IgD-negative memory B cell (primary cell): ENCODE measurements around the gene RIT2. TPM values are rescaled to one million over a fixed set of nuclear protein-coding genes. Genes with fewer than 3 reads are reported as not detected.

Experiments used
- H3K27ac Mint-ChIP-seq, 3 donors: one replicate each; pipeline ENCODE4 v1.8.0; 2020 to 2022; ENCODE audit warnings: mild to moderate bottlenecking in 3 of 3, mixed read lengths in 3 of 3, moderate library complexity in 1 of 3
- H3K27me3 Mint-ChIP-seq: one replicate; pipeline ENCODE4 v1.8.0; 2021; ENCODE audit warnings: mixed read lengths
- H3K36me3 Mint-ChIP-seq: one replicate; pipeline ENCODE4 v1.8.0; 2020; ENCODE audit warnings: mild to moderate bottlenecking, mixed read lengths
- H3K4me1 Mint-ChIP-seq, 3 donors: one replicate each; pipeline ENCODE4 v1.8.0; 2020 to 2022; ENCODE audit warnings: mixed read lengths in 3 of 3, mild to moderate bottlenecking in 1 of 3
- H3K4me3 Mint-ChIP-seq, 4 donors: one replicate each; pipeline ENCODE4 v1.8.0; 2020 to 2022; ENCODE audit warnings: mild to moderate bottlenecking in 4 of 4, mixed read lengths in 4 of 4, moderate library complexity in 3 of 4
- H3K9me3 Mint-ChIP-seq, 3 donors: one replicate each; pipeline ENCODE4 v1.8.0; 2020 to 2021; ENCODE audit warnings: mixed read lengths in 3 of 3, mild to moderate bottlenecking in 1 of 3
- polyA plus RNA-seq: library from polyadenylated mRNA; unstranded; fragments of 300-500 nt; fragmentation: Illumina TruSeq; gene quantifications from one replicate; pipeline ENCODE4 v1.2.3, GENCODE V29; 2021

RIT2 gene
- not detected for polyA plus RNA-seq

GRCh38 chr18:43115076-43115921 lies at the start of gene RIT2:
Gene RIT2 (minus strand): TSS chr18:43115685.
- Mint-ChIP-seq H3K4me1 (no peaks in the 10 kb centered on the region), H3K36me3 (no peaks in the 10 kb centered on the region), H3K27ac (no peak within 1 kb of the TSS), H3K27me3 (no peaks in the 10 kb centered on the region), H3K9me3 (peaks cover 0 to 1% (median 0%) of the 10 kb centered on the region in 3 donors), H3K4me3 (no peak within 1 kb of the TSS)

GRCh38 chr18:43161528-43161927 lies 46.0 kb upstream of the RIT2 start:
- peaks cover 2 to 16% (median 5%) of the 10 kb centered on the region in 3 donors for H3K9me3 Mint-ChIP-seq
- H3K27me3 Mint-ChIP-seq: no peaks in the 10 kb centered on the region
- H3K36me3 Mint-ChIP-seq: no peaks in the 10 kb centered on the region
- H3K27ac Mint-ChIP-seq: no peak overlapping the region
- H3K4me3 Mint-ChIP-seq: no peak overlapping the region
- H3K4me1 Mint-ChIP-seq: no peaks in the 10 kb centered on the region

- H3K36me3 Mint-ChIP-seq: no peaks in the 10 kb centered on the region
- H3K9me3 Mint-ChIP-seq: peaks cover 2 to 6% (median 5%) of the 10 kb centered on the region in 3 donors
- no peaks in the 10 kb centered on the region for H3K4me1 Mint-ChIP-seq
- H3K27me3 Mint-ChIP-seq: no peaks in the 10 kb centered on the region
- H3K27ac Mint-ChIP-seq: no peak overlapping the region
- H3K4me3 Mint-ChIP-seq: no peak overlapping the region
Observed at GRCh38 chr18:43160509-43160908, 45.0 kb upstream of the RIT2 start.

GRCh38 chr18:43159926-43160325 lies 44.4 kb upstream of the RIT2 start:
- no peaks in the 10 kb centered on the region for H3K4me1 Mint-ChIP-seq
- no peak overlapping the region for H3K27ac Mint-ChIP-seq
- H3K27me3 Mint-ChIP-seq: no peaks in the 10 kb centered on the region

GRCh38 chr18:43159086-43159770 lies 43.7 kb upstream of the RIT2 start:
- H3K4me3 Mint-ChIP-seq: no peak overlapping the region

More at GRCh38 chr18:43159926-43160325, 44.4 kb upstream of the RIT2 start:
- Mint-ChIP-seq H3K4me3 (no peak overlapping the region), H3K36me3 (no peaks in the 10 kb centered on the region), H3K9me3 (peaks cover 2 to 5% (median 4%) of the 10 kb centered on the region in 3 donors)

GRCh38 chr18:43158381-43158780 lies 42.9 kb upstream of the RIT2 start:
- Mint-ChIP-seq H3K4me1 (no peaks in the 10 kb centered on the region), H3K27ac (no peak overlapping the region), H3K4me3 (no peak overlapping the region), H3K36me3 (no peaks in the 10 kb centered on the region), H3K27me3 (no peaks in the 10 kb centered on the region), H3K9me3 (peaks cover 0 to 2% (median 0%) of the 10 kb centered on the region in 3 donors)

More at GRCh38 chr18:43159086-43159770, 43.7 kb upstream of the RIT2 start:
- Mint-ChIP-seq H3K4me1 (no peaks in the 10 kb centered on the region), H3K27me3 (no peaks in the 10 kb centered on the region), H3K27ac (no peak overlapping the region), H3K36me3 (no peaks in the 10 kb centered on the region), H3K9me3 (peaks cover 2 to 5% (median 2%) of the 10 kb centered on the region in 3 donors)

- Mint-ChIP-seq H3K27ac (no peak overlapping the region), H3K4me3 (no peak overlapping the region), H3K36me3 (no peaks in the 10 kb centered on the region)
Observed at GRCh38 chr18:43155842-43156241, 40.4 kb upstream of the RIT2 start.

GRCh38 chr18:43148231-43148630 lies 32.7 kb upstream of the RIT2 start:
- no peaks in the 10 kb centered on the region for H3K36me3 Mint-ChIP-seq
- H3K4me1 Mint-ChIP-seq: no peaks in the 10 kb centered on the region
- H3K9me3 Mint-ChIP-seq: peaks cover 4 to 11% (median 6%) of the 10 kb centered on the region in 3 donors
- no peak overlapping the region for H3K27ac Mint-ChIP-seq
- no peak overlapping the region for H3K4me3 Mint-ChIP-seq
- H3K27me3 Mint-ChIP-seq: no peaks in the 10 kb centered on the region

More at GRCh38 chr18:43155842-43156241, 40.4 kb upstream of the RIT2 start:
- H3K4me1 Mint-ChIP-seq: no peaks in the 10 kb centered on the region
- H3K9me3 Mint-ChIP-seq: peaks cover 0 to 2% (median 0%) of the 10 kb centered on the region in 3 donors
- H3K27me3 Mint-ChIP-seq: no peaks in the 10 kb centered on the region

GRCh38 chr18:43141208-43141607 lies 25.7 kb upstream of the RIT2 start:
- H3K27me3 Mint-ChIP-seq: no peaks in the 10 kb centered on the region
- H3K4me1 Mint-ChIP-seq: no peaks in the 10 kb centered on the region
- peaks cover 4 to 16% (median 6%) of the 10 kb centered on the region in 3 donors for H3K9me3 Mint-ChIP-seq
- H3K4me3 Mint-ChIP-seq: no peak overlapping the region
- H3K36me3 Mint-ChIP-seq: no peaks in the 10 kb centered on the region
- no peak overlapping the region for H3K27ac Mint-ChIP-seq

- no peak overlapping the region for H3K4me3 Mint-ChIP-seq
- H3K4me1 Mint-ChIP-seq: no peaks in the 10 kb centered on the region
- H3K9me3 Mint-ChIP-seq: peaks cover 3 to 13% (median 4%) of the 10 kb centered on the region in 3 donors
- no peak overlapping the region for H3K27ac Mint-ChIP-seq
- no peaks in the 10 kb centered on the region for H3K36me3 Mint-ChIP-seq
- no peaks in the 10 kb centered on the region for H3K27me3 Mint-ChIP-seq
Observed at GRCh38 chr18:43139288-43139946, 23.9 kb upstream of the RIT2 start.

- Mint-ChIP-seq H3K36me3 (no peaks in the 10 kb centered on the region), H3K4me3 (no peak overlapping the region), H3K4me1 (no peaks in the 10 kb centered on the region), H3K27ac (no peak overlapping the region), H3K9me3 (peaks cover 0 to 12% (median 0%) of the 10 kb centered on the region in 3 donors), H3K27me3 (no peaks in the 10 kb centered on the region)
Observed at GRCh38 chr18:43134876-43135275, 19.4 kb upstream of the RIT2 start.

GRCh38 chr18:43130716-43131260 lies 15.3 kb upstream of the RIT2 start:
- Mint-ChIP-seq H3K4me1 (no peaks in the 10 kb centered on the region), H3K9me3 (peaks cover 0 to 6% (median 2%) of the 10 kb centered on the region in 3 donors), H3K4me3 (no peak overlapping the region), H3K36me3 (no peaks in the 10 kb centered on the region), H3K27ac (no peak overlapping the region), H3K27me3 (no peaks in the 10 kb centered on the region)

- Mint-ChIP-seq H3K27ac (no peak overlapping the region), H3K9me3 (peaks cover 0 to 6% (median 2%) of the 10 kb centered on the region in 3 donors), H3K4me3 (no peak overlapping the region), H3K36me3 (no peaks in the 10 kb centered on the region), H3K27me3 (no peaks in the 10 kb centered on the region), H3K4me1 (no peaks in the 10 kb centered on the region)
Observed at GRCh38 chr18:43129946-43130524, 14.6 kb upstream of the RIT2 start.

GRCh38 chr18:43125471-43125870 lies 10.0 kb upstream of the RIT2 start:
- Mint-ChIP-seq H3K9me3 (peaks cover 0 to 3% (median 2%) of the 10 kb centered on the region in 3 donors), H3K27ac (no peak overlapping the region), H3K27me3 (no peaks in the 10 kb centered on the region), H3K4me3 (no peak overlapping the region), H3K4me1 (no peaks in the 10 kb centered on the region), H3K36me3 (no peaks in the 10 kb centered on the region)
